ENCODE measurements around the gene NCDN. TPM values are rescaled to one million over a fixed set of nuclear protein-coding genes. Genes with fewer than 3 reads are reported as not detected.

Gene NCDN
- total RNA-seq, 4 donors from 2014 or later: 16.6 to 41.2 (median 24.3) TPM

DNA sequence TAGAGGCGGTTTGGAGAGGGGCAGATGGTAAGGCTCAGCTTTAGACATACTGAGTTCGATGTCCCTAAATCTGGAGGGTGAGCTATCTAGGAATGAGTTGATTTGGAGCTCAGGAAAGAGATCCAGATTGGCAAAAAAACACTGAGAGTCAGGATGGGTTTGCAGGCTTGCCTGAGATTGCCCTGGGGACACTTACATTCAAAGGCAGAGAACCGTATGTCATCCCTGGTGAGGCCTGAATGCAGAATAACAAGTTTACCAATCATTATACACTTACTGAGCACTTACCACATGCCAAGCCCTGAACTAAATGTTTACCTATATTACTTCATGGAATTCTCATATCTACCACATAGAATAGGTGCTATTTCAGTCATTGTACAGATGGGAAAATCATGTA is 43.0 kb downstream of the NCDN start:
- no peaks in the 10 kb centered on the region for H3K4me1 ChIP-seq
- TF ChIP-seq, protein P1, sequence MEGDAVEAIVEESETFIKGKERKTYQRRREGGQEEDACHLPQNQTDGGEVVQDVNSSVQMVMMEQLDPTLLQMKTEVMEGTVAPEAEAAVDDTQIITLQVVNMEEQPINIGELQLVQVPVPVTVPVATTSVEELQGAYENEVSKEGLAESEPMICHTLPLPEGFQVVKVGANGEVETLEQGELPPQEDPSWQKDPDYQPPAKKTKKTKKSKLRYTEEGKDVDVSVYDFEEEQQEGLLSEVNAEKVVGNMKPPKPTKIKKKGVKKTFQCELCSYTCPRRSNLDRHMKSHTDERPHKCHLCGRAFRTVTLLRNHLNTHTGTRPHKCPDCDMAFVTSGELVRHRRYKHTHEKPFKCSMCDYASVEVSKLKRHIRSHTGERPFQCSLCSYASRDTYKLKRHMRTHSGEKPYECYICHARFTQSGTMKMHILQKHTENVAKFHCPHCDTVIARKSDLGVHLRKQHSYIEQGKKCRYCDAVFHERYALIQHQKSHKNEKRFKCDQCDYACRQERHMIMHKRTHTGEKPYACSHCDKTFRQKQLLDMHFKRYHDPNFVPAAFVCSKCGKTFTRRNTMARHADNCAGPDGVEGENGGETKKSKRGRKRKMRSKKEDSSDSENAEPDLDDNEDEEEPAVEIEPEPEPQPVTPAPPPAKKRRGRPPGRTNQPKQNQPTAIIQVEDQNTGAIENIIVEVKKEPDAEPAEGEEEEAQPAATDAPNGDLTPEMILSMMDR (IDR thresholded peaks at IDR 0.05): no peak
- TF ChIP-seq EP300 (IDR thresholded peaks at IDR 0.05) (no peak), POLR2A (IDR thresholded peaks at IDR 0.05) (no peak)
- H3K27me3 ChIP-seq: no peaks in the 10 kb centered on the region
- ATAC-seq: no peak
- no peak overlapping the region for H3K4me3 ChIP-seq
- H3K9me3 ChIP-seq: no peaks in the 10 kb centered on the region
- peaks cover 0 to 83% of the 10 kb centered on the region in 2 donors for H3K36me3 ChIP-seq
- H3K27ac ChIP-seq: no peak overlapping the region
- 88 to 100% methylated on average over 3 of the region's 3 CpGs for WGBS, 2 donors (ENCODE audit: low coverage in 1 of 2)

DNA sequence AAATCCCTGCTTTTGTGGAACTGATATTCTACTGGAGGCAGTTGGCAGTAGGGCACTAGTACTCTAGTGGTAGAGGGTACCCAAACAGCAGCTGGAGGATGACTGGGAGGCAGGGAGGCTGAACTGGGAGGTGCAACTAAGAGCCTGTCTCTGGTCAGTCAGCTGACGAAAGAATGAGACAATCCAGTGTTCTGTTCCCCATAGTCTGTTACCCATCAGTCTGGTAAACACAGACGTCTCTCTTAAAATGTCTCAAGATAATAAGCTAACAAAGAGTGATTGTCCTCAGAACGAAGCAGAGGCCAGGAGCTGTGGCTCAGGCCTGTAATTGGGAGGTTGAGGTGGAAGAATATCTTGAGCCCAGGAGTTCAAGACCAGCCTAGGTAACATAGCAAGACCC is 45.9 kb downstream of the NCDN start:
- Histone ChIP-seq H3K4me1 (no peaks in the 10 kb centered on the region), H3K27ac (no peak overlapping the region), H3K4me3 (no peak overlapping the region), H3K36me3 (peaks cover 0 to 98% of the 10 kb centered on the region in 2 donors), H3K27me3 (no peaks in the 10 kb centered on the region), H3K9me3 (no peaks in the 10 kb centered on the region)
- ATAC-seq: no peak
- WGBS, 2 donors (ENCODE audit: low coverage in 1 of 2): 44 to 64% methylated on average over 2 to 3 of the region's 3 CpGs
- no peak for TF ChIP-seq EP300 (IDR thresholded peaks at IDR 0.05)
- TF ChIP-seq POLR2A (IDR thresholded peaks at IDR 0.05): no peak

- no peak for ATAC-seq
- 82 to 83% methylated on average over 4 of the region's 4 CpGs for WGBS, 2 donors (ENCODE audit: low coverage in 1 of 2)
- no peaks in the 10 kb centered on the region for H3K9me3 ChIP-seq
- TF ChIP-seq POLR2A (IDR thresholded peaks at IDR 0.05) (no peak), EP300 (IDR thresholded peaks at IDR 0.05) (no peak), POLR2AphosphoS5 (IDR thresholded peaks at IDR 0.05) (no peak)
- TF ChIP-seq, protein P1 (IDR thresholded peaks at IDR 0.05): no peak
- no peaks in the 10 kb centered on the region for H3K27me3 ChIP-seq
- no peak overlapping the region for H3K27ac ChIP-seq
- H3K4me1 ChIP-seq: no peaks in the 10 kb centered on the region
- no peak overlapping the region for H3K4me3 ChIP-seq
- peaks cover 0 to 98% of the 10 kb centered on the region in 2 donors for H3K36me3 ChIP-seq
Observed at GRCh38 chr1:35603941-35604340, 46.3 kb downstream of the NCDN start.

GRCh38 chr1:35605071-35605866 is 47.7 kb downstream of the NCDN start:
- Histone ChIP-seq H3K27me3 (no peaks in the 10 kb centered on the region), H3K4me1 (no peaks in the 10 kb centered on the region), H3K9me3 (no peaks in the 10 kb centered on the region), H3K36me3 (peaks cover 0 to 98% of the 10 kb centered on the region in 2 donors), H3K27ac (no peak overlapping the region), H3K4me3 (no peak overlapping the region)
- TF ChIP-seq POLR2AphosphoS5 (IDR thresholded peaks at IDR 0.05) (no peak), POLR2A (IDR thresholded peaks at IDR 0.05) (no peak), EP300 (IDR thresholded peaks at IDR 0.05) (no peak)
- TF ChIP-seq, protein P1 (IDR thresholded peaks at IDR 0.05): no peak
- no peak for ATAC-seq
- 75 to 78% methylated on average over 4 to 6 of the region's 6 CpGs for WGBS, 2 donors (ENCODE audit: low coverage in 1 of 2)

DNA sequence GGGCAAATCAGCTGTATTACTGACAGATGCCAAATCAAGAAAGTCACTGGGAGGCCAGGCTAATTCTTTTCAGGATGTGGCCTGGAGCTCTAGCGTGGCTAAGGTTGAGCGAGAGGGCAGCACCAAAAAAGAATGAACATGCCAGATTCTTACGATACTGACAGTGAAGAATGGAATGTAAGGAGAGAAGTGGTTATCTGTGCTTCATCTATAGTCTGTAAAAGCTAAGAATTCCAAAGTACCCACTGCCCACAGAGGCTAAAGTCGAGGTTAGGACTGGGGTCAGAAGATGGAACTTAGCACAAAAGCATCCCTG is 48.2 kb downstream of the NCDN start:
- TF ChIP-seq, protein P1 (IDR thresholded peaks at IDR 0.05): no peak
- WGBS, 2 donors (ENCODE audit: low coverage in 1 of 2): 62 to 84% methylated on average over 3 to 4 of the region's 4 CpGs
- H3K27ac ChIP-seq: no peak overlapping the region
- peaks cover 0 to 96% of the 10 kb centered on the region in 2 donors for H3K36me3 ChIP-seq
- H3K4me1 ChIP-seq: no peaks in the 10 kb centered on the region
- H3K4me3 ChIP-seq: no peak overlapping the region
- H3K9me3 ChIP-seq: no peaks in the 10 kb centered on the region
- H3K27me3 ChIP-seq: no peaks in the 10 kb centered on the region
- no peak for ATAC-seq

Measured in gastroesophageal sphincter (tissue), 4 donors.